ENCODE results near the gene RAB20.

The RAB20 gene

DNA sequence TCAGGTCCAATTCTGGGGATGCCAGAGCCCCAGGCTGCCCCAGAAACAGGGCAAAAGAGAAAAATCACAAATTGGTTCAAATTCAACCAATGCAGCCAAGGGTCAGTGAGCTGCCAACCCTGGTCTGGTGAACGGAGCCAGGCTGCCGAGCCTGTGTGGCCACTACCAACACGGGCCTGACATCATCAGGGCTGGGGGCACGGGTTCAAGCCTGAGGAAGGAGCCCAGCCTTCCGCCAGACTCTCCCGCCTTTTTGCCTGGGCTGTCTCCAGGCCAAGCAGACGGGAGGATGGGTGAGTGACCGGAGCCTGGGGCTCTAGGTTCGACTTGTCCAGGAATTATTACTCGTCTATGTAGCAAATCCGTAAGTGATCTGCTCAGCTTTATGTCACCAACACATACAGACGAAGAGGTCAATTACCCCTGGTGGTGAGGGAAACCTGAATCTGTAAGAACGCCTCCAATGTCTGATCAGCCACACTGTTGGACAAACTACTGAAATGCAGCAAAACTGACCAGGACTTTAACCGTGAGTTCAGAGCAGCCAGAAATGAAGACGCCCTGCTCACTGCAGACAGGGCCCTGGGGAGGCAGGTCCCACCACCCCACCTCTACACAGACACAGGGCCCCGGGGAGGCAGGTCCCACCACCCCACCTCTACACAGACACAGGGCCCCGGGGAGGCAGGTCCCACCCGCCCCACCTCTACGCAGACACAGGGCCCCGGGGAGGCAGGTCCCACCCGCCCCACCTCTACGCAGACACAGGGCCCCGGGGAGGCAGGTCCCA is 31.8 kb downstream of the RAB20 start:
- DNase-seq (ENCODE audit: low spot score): no peak

DNA sequence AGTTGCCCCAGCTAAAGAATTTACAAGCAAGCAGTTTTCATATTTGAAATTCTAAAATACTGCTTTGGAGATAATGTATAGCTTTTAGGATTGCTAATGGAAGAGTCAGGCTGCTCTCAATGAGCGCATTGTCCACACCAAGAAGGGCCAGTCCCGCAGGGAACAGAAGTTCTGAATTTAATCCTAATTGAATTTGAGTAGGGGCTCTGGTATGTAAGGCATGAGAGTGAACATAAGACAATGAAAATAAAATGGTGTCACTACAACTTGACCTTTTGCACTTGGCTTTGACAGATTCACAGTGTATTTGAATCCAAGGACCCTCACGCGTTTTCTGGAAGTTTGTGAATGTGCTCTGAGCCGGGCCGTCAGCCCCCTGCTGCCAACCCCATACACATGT is 32.6 kb downstream of the RAB20 start:
- DNase-seq (ENCODE audit: low spot score): no peak

DNA sequence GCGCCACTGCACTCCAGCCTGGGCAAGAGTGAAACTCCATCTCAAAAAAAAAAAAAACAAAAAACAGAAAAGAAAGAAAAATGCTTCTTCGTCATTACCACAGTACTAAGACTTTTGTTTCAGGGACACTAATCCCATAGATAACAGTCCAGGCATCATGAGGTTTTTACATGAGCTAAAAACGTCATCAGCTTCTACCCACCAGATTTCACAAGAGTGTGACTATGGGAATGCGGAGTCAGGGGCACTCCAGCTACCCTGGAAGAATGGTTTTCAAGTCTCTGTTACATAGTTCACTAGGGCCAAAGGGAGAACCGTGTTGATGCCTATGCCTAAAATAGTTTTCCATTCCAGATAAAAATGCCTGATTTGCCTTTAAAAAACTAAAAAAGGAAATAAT is 33.2 kb downstream of the RAB20 start:
- peak; percentile 62 for DNase-seq (ENCODE audit: low spot score)

DNA sequence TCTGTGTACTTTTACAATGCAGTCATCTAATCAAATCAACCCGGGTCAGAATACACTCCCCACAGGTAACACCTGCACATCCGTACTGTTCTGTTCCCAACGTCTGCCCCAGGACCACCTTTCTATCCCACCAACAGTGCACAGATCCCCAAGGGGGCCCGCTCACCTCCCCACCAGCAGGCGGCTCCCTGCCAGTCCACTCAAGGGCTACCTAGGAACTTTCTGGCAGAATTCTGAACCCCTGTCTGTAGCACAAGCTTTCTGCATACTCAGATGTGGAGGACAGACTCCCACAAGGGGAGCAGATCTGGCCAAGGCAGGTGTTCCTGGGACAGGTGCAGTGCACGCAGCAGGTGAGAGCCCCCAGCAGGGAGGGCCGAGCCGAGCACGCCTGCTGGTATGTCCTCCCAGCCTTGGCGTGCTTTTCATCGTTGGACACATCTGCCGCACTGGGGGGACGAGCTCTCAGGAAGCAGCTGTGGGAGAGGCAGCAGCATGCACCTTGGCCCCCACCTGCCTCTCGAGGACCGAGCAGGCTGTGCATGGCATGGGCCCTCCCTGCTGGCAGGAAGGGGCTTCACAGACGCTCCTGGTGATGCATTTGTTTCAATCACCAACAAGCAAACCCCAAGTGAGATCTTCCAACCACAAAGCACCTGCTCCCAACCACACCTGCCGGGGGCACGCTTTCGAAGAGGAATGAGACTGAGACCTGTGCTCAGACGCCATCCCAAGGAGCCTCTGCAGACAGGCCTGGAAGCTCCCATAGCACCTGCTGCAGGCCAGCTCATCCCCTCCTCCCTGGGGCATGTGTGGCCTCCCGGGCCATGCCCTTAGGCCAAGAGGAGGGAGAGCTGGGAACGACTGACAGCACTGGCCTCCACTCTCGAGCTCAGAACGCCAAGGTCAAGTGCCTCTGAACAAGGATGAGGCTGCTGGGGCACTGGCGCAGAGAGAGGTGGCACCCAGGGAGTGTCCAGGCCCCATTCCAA is 35.9 kb downstream of the RAB20 start:
- no peak for DNase-seq (ENCODE audit: low spot score)

DNA sequence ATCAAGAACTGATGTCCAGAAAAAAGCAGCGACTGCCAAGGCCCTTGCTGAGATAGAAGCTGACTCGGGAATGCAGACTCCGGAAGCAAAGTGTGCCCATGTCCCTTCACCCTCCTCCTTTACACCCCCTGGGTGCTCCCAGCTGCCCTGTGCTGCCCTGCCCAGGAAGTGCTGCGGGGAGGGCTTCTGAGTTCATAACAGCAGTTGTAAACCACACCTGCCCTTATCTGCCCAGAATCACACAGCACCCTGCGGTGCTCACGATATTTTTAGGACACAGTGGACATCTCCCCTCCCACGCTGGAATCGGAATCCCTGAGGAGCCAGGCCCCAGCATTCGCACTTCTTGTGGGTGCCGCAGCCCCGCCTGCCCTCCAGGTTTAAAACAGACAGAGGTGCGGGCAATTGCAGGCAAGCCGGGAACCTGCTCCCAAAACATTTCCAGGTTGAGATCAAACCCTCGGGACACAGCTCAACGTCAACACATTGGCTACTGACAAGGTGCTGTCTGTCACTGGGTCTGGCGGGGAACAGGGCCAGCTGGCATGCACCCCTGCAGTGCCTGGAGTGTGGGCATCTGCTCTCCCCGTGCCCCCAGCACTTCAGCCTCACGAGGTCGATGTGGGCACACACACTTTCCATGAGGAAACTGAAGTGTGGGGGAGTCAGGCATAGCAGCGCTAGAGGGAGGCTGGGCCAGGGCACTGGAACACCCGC is 36.8 kb downstream of the RAB20 start:
- DNase-seq (ENCODE audit: low spot score): no peak

DNA sequence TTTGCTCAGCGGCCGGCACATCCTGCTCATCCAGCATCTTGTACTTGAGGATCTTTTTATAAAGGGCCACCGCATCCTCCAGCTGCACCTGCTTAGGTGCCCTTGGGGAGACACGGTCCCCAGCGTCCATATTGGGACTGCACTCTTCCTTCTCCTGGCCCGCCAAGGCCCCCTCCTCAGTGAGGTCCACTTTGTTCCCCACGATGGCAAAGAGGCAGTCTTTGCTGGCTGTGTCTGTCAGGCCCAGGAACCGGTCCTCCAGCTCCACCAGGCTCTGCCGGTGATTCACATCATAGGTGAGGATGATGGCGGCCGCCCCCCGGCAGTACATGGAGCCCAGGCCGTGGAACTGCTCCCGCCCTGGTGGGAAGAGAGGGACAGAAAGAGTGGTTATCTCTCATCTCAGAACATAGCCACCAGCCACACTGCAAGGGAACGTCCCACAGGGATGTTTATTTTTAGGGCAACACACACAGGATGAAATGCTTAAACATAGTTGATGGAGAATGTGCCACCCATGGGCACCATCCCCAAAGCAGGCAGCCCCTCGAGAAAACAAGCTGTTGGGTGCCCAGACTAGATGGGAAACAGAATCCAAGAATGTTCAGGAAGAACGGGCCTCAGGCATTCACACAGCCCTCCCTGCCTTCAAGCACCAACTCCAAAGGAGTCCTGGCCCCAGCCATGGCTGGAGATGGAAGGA is 37.5 kb downstream of the RAB20 start:
- no peak for DNase-seq (ENCODE audit: low spot score)

DNA sequence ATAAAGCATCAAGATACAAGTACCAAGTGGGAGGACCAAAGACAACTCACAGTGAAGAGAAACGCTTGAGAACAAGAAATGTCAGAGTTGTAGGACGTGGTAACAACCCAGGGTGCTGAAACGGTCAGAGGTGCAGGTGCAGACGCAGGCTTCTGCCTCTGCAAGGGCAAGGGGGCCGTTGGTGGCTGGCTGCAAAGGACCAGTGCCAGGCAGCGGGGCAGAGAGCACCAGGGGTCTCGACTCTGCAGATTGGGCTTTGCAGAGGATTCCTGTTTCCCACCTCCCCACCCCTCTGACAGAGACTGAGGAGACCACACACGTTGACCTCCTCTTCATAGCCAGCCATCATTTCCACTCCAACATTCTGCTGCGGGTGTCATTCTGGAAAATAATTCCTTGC is 38.3 kb downstream of the RAB20 start:
- no peak for DNase-seq (ENCODE audit: low spot score)

DNA sequence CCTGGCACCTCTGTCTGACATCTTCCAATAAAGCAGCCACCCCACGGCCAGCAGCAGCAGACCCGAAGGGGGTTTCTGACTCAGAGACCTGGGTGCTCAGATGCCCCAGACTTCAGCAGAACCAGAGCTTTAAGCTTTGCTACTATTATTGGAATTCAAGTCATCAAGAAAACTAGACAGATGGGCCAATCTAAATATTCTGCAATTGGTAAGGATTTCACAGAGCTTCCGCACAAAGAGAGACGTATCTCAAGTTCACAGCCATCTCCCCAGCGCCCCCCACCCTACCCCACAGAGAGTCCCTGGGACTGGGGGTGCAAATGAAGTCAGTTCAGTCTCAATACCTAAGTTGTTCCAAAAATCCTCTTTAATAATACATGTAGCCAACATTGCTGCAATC is 38.8 kb downstream of the RAB20 start:
- no peak for DNase-seq (ENCODE audit: low spot score)

DNA sequence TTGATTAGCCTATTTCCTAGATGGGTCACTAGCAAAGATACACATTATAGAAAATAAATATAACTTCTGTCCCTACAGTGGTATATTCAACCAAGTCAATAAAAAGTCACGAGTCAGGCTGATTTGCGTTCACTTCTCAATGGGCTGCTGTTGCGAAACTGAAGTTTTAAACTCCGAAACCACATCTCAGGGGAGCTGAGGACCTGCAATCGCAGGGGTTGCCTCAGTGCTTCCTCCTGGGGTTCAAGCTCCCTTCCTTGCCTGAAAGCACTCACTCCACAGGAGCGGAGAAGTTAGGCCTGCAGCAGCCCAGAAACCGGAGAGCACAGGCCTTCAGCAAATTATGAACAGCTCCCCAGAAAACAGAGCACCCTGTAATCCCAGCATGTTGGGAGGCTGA is 39.6 kb downstream of the RAB20 start:
- peak; percentile 26 for DNase-seq (ENCODE audit: low spot score)

DNA sequence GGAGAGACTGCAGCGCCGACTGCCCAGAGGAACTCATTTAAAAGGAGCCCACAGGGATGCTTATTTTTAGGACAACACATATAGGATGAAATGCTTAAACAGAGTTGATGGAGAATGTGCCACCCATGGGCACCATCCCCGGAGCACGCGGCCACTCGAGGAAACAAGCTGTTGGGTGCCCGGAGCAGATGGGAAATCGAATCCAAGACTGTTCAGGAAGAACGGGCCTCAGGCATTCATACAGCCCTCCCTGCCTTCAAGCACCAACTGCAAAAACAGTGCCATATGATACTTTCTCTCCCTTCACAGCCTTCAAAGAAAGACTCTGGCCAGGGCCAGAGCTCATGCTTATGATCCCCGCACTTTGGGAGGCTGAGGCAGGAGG is 40.2 kb downstream of the RAB20 start:
- no peak for DNase-seq (ENCODE audit: low spot score)

DNA sequence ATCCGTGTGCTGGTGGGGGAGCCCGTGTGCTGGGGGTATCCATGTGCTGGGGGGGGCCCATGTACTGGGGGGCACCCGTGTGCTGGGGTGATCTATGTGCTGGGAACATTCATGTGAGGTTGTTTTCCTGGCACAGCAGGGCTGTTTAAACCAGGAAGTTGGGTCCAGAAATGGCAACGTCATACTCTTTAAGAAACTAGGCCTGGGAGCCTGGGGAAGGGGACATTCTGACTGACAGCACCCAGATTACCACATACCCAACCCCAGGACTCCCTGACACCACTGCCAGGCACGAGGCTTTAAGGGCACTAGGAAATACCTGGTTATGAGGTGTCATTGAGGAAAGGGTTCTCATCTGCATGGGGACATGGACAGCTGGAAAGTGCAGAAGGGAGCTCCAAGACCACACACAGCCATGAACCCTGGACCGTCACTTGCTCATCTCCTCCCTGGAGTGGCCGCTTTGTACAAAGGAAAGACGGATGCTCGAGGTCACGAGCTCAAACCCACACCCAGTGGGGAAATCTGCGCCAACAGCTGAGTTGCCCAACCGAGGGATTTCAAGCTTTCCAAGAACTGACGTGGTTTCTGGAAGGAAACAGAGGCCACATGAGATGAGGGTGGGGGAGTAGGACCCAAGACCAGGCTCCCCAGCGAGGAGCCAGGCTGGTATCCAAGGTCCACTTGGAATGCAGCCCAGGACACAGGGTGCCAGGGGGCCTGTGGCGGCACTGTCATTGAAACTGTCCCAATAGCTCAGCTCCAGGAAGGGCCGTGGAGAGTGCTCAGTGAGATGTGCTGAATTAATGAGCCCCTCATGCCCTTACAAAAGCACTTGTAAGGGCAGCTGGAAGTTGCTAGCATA is 40.9 kb downstream of the RAB20 start:
- DNase-seq (ENCODE audit: low spot score): peak; percentile 83

DNA sequence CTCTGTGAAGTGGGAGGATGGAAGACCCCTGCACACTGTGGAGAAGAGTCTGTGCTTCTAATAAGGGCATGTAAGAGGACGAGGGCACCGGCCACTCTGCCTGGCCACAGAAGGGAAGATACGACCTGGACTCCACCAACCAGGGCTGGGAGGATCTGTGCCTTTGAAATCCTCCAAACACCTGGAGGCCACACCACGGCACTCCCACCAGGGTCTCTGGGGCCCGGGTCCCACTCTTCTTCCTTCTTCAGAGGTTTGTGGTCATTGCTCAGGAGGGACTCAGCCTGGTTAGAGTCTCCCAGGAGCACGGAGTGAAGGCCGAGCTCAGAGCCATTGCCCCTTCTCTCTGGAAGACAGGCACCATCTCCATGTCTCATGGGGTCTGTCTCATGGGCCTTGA is 42.0 kb downstream of the RAB20 start:
- no peak for DNase-seq (ENCODE audit: low spot score)

DNA sequence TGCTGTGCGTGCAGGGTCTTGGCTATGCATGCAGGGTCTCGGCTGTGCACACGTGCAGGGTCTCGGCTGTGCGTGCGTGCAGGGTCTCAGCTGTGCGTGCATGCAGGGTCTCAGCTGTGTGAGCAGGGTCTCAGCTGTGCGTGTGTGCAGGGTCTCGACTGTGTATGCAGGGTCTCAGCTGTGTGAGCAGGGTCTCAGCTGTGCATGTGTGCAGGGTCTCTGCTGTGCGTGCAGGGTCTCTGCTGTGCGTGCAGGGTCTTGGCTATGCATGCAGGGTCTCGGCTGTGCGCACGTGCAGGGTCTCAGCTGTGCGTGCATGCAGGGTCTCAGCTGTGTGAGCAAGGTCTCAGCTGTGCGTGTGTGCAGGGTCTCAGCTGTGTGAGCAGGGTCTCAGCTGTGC is 42.5 kb downstream of the RAB20 start:
- DNase-seq (ENCODE audit: low spot score): no peak

DNA sequence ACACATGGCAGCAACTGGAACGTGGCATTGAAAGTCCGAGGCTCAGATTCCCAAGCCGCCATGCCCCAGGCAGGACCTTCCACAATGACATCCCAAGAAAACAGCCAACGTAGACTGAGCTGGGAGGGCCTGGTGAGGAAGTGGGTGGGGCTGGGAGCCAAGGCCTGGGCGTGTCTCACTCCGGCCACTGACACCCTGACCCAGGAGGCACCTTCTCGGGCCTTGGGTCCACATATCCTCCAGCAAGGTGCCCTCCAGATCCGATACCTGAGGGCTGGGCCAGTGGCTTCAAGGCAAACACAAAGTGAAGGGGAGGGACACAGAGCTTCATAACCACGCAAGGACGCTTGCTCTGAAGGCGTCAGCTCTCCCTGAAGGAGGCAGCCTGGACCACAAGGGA is 43.0 kb downstream of the RAB20 start:
- DNase-seq (ENCODE audit: low spot score): no peak

DNA sequence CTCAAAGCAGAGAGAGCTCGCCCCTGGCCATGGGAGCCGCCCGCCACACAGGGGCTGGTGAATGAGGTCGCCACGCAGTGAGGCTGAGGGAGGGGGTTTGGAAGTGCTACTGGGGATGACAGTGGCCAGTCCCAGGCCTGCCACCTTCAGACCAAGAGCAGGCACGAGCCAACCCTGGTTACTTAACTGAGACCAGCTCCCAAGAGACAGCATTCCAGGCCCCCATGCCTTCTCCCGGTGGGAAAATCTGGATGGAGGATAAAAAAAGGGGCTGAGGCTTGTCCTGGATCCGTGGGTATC is 43.3 kb downstream of the RAB20 start:
- DNase-seq (ENCODE audit: low spot score): no peak

DNA sequence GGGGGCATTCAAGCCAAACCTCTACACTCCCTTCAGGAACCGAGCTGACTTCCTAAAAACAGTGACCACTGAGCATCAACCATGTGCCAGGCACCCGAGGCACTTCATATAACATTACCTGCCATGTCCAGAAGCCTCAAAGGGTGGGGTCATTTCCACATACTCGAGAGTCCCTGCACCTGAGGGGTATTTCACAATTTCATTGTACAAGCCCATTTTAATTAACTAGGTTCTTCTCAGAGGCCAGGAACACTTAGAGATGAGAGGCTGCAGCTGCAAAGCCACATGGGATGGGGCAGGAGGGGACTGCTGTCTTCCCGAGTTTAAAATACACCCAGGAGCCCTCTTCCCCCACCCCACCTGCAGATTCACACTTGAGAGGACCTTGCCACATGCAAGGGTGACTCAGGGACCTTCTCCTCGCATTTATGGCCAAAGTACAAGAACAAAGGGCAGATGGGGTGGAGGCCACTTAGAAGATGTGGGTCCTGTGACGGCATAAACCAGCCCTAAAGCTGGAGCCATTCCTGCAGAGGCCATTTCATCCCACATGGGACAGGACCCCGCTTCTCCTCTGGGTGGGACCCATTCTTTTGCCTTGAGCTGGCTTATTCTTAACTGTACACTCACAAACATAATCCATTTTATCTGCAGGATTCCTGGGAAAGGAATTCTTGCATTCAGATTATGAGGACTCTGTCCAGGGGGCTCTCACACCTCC is 43.9 kb downstream of the RAB20 start:
- DNase-seq (ENCODE audit: low spot score): no peak

DNA sequence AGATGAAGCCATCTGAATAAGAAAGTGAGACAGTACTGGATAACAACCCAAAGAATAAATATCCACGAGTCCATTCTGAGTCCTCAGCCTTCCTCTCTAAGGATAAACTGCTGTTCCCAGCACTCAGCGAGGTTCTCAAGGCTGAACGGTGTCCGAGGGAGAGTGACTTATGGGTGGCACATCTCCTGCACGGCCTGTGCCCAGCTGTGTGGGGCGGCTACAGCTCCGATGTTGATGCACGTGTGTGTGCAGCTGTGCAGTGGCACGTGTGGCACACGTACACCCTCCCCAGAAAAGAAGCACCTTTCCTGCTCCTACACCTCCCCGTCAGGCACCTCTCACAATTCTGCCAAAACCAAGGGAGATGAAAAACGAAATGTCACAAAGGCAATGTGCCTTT is 45.0 kb downstream of the RAB20 start:
- no peak for DNase-seq (ENCODE audit: low spot score)

DNA sequence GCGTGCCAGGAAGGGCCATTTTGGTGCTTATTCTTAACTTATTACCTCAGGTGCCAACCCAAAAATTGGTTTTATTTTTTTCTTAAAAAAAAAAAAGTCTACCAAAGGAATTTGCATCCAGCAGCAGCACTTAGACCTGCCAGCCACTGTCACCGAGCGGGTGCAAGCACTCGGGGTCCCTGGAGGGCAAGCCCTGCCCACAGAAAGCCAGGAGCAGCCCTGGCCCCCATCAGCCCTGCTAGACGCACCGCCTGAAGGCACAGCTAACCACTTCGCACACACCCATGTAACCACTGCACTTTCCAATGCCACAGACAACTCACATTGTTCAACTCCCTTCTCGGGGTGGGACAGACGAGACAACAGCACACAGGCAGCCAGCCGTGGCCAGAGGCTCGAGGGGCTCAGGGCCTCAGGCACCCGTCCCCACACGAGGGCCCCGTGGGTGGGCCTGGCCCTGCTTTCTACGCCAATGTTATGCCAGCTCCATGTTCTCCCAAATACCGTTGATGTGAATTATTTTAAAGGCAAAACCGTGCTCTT is 49.3 kb downstream of the RAB20 start:
- no peak for DNase-seq (ENCODE audit: low spot score)

DNA sequence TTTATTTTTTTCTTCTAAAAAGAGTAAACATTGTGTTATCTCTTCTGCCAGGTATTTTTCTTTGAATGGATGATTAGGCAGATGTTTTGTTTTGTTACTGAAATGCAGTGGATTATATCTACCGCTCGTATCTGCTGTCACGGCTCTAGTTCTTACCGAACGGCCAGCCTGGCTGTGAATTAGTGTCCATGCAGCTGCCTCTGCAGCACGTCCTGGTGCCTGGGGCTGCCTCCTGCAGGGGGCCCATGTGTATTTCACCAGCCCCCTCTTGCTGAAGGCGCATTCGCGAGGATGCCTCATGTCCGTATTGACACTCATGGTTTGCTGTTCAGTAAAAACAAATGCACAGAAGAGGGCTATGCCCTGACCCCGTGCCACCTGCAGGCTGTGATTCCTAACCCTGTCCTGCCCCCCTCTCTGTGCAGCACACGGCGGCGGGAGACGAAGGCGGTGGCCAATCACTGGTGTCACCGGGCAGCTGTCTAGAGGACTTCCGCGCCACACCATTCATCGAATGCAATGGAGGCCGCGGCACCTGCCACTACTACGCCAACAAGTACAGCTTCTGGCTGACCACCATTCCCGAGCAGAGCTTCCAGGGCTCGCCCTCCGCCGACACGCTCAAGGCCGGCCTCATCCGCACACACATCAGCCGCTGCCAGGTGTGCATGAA is 49.9 kb downstream of the RAB20 start:
- DNase-seq (ENCODE audit: low spot score): no peak

Measured in pons (tissue), 1 donor.